CD8-positive, alpha-beta memory T cell (primary cell): ENCODE measurements around the gene CEMP1. TPM values are rescaled to one million over a fixed set of nuclear protein-coding genes. Genes with fewer than 3 reads are reported as not detected.
"Not testable (repeated sequence)": the region's sequence is repeated elsewhere in the genome, so short reads cannot be mapped to it uniquely, and the experiment has no call there.

Experiments used
- CTCF ChIA-PET: fragments of 350-600 bp; sonication (Branson Sonifier 250); formaldehyde crosslinking; loops from one replicate; lab custom pipeline; 2021; ENCODE audit warnings: antibody characterized with exemption; lab: Charles Lee
- POLR2A ChIA-PET: fragments of 350-600 bp; sonication (Branson Sonifier 250); formaldehyde crosslinking; loops from one replicate; lab custom pipeline; 2021; ENCODE audit warnings: antibody characterized with exemption; lab: Charles Lee
- DNase-seq, 5 donors: peaks; one replicate each; pipeline versions ENCODE4 v3.0.0 to v3.0.0-alpha.2; 2020 to 2022; ENCODE audit warnings: mixed read lengths in 1 of 5
- H3K27ac ChIP-seq: one replicate; pipeline ENCODE4 v1.7.0; 2013; ENCODE audit warnings: low read depth, mild to moderate bottlenecking, low read length, moderate library complexity
- H3K27me3 ChIP-seq: 2 replicates; pipeline ENCODE4 v1.7.0; 2013; ENCODE audit warnings: low read length, mild to moderate bottlenecking; ENCODE audit not compliant: insufficient read depth, poor library complexity, severe bottlenecking
- H3K36me3 ChIP-seq: 2 replicates; pipeline ENCODE4 v1.7.0; 2013; ENCODE audit warnings: mild to moderate bottlenecking, low read length, moderate library complexity; ENCODE audit not compliant: insufficient read depth
- H3K4me1 ChIP-seq: 2 replicates; pipeline ENCODE4 v1.7.0; 2013; ENCODE audit warnings: mild to moderate bottlenecking, low read length, moderate library complexity; ENCODE audit not compliant: insufficient read depth
- H3K4me3 ChIP-seq: 2 replicates; pipeline ENCODE4 v1.7.0; 2013; ENCODE audit warnings: mild to moderate bottlenecking, low read length
- H3K9me3 ChIP-seq: 2 replicates; pipeline ENCODE4 v1.7.0; 2013; ENCODE audit warnings: mild to moderate bottlenecking, low read length
- H3K27ac Mint-ChIP-seq, 8 donors: one replicate each; pipeline ENCODE4 v1.8.0; 2020 to 2021; ENCODE audit warnings: mixed read lengths in 8 of 8, mild to moderate bottlenecking in 6 of 8, inconsistent platforms in 3 of 8, moderate library complexity in 3 of 8
- H3K27me3 Mint-ChIP-seq, 2 donors: one replicate each; pipeline ENCODE4 v1.8.0; 2020 to 2021; ENCODE audit warnings: mixed read lengths in 2 of 2, mild to moderate bottlenecking in 1 of 2, moderate library complexity in 1 of 2
- H3K36me3 Mint-ChIP-seq, 3 donors: one replicate each; pipeline ENCODE4 v1.8.0; 2020 to 2021; ENCODE audit warnings: mixed read lengths in 3 of 3, inconsistent platforms in 1 of 3, mild to moderate bottlenecking in 1 of 3
- H3K4me1 Mint-ChIP-seq, 3 donors: one replicate each; pipeline ENCODE4 v1.8.0; 2020 to 2021; ENCODE audit warnings: mixed read lengths in 3 of 3, inconsistent platforms in 1 of 3, mild to moderate bottlenecking in 1 of 3
- H3K4me3 Mint-ChIP-seq, 7 donors: one replicate each; pipeline ENCODE4 v1.8.0; 2020 to 2021; ENCODE audit warnings: mixed read lengths in 7 of 7, mild to moderate bottlenecking in 6 of 7, moderate library complexity in 4 of 7, inconsistent platforms in 2 of 7
- H3K9me3 Mint-ChIP-seq, 5 donors: one replicate each; pipeline ENCODE4 v1.8.0; 2020 to 2022; ENCODE audit warnings: mixed read lengths in 5 of 5, mild to moderate bottlenecking in 3 of 5, moderate library complexity in 2 of 5, inconsistent platforms in 1 of 5
- polyA plus RNA-seq: library from polyadenylated mRNA; unstranded; fragments of 300-500 nt; fragmentation: Illumina TruSeq; gene quantifications from one replicate; pipeline ENCODE4 v1.2.3, GENCODE V29; 2021
- total RNA-seq, 2 experiments: library from RNA; stranded (reverse); gene quantifications; one replicate each; pipeline ENCODE4 v1.2.3, GENCODE V29; 2021

CEMP1 gene
- total and polyA plus RNA-seq, 3 experiments from 2014 or later, result 0.16 to 3.3 TPM; not detected in 1

GRCh38 chr16:2560798-2561133 lies 29.6 kb upstream of the CEMP1 start:
- peak; percentile 35 to 80 (median 49) for DNase-seq
- H3K9me3 Mint-ChIP-seq, H3K9me3 ChIP-seq, H3K27me3 Mint-ChIP-seq, H3K27ac Mint-ChIP-seq, H3K4me1 Mint-ChIP-seq, H3K36me3 ChIP-seq, H3K4me3 ChIP-seq, H3K4me1 ChIP-seq, H3K27ac ChIP-seq, H3K36me3 Mint-ChIP-seq, H3K27me3 ChIP-seq, H3K4me3 Mint-ChIP-seq, CTCF ChIA-PET, POLR2A ChIA-PET: not testable (repeated sequence)

- DNase-seq, H3K27ac ChIP-seq, H3K27ac Mint-ChIP-seq, H3K27me3 Mint-ChIP-seq, H3K27me3 ChIP-seq, H3K4me1 Mint-ChIP-seq, POLR2A ChIA-PET, CTCF ChIA-PET, H3K4me1 ChIP-seq, H3K4me3 ChIP-seq, H3K36me3 ChIP-seq, H3K9me3 Mint-ChIP-seq, H3K9me3 ChIP-seq, H3K36me3 Mint-ChIP-seq, H3K4me3 Mint-ChIP-seq: not testable (repeated sequence)
These were observed 29.1 kb upstream of the CEMP1 start for GRCh38 chr16:2560131-2560797.

- H3K4me1 ChIP-seq, H3K4me1 Mint-ChIP-seq, H3K4me3 Mint-ChIP-seq, H3K27ac ChIP-seq, H3K27me3 ChIP-seq, H3K4me3 ChIP-seq, CTCF ChIA-PET, H3K9me3 ChIP-seq, H3K9me3 Mint-ChIP-seq, H3K36me3 ChIP-seq, POLR2A ChIA-PET, H3K27ac Mint-ChIP-seq, H3K36me3 Mint-ChIP-seq, H3K27me3 Mint-ChIP-seq: not testable (repeated sequence)
- peak in 1 of 5 donors; percentile 11 for DNase-seq
These were observed 25.9 kb upstream of the CEMP1 start for GRCh38 chr16:2557150-2557549.

GRCh38 chr16:2554709-2555425 lies 23.7 kb upstream of the CEMP1 start:
- H3K27ac Mint-ChIP-seq, H3K4me3 Mint-ChIP-seq, POLR2A ChIA-PET, H3K4me1 ChIP-seq, H3K4me3 ChIP-seq, H3K27me3 ChIP-seq, H3K27me3 Mint-ChIP-seq, H3K36me3 ChIP-seq, H3K27ac ChIP-seq, H3K4me1 Mint-ChIP-seq, DNase-seq, H3K9me3 Mint-ChIP-seq, H3K36me3 Mint-ChIP-seq, CTCF ChIA-PET, H3K9me3 ChIP-seq: not testable (repeated sequence)

- not testable (repeated sequence) for H3K4me1 Mint-ChIP-seq, H3K27me3 Mint-ChIP-seq
These were observed 20.2 kb upstream of the CEMP1 start for GRCh38 chr16:2551420-2551889.

GRCh38 chr16:2550283-2550878 lies 19.2 kb upstream of the CEMP1 start:
- H3K4me1 ChIP-seq, H3K27ac Mint-ChIP-seq, H3K27me3 ChIP-seq, CTCF ChIA-PET, POLR2A ChIA-PET, H3K36me3 ChIP-seq, H3K27me3 Mint-ChIP-seq, H3K36me3 Mint-ChIP-seq, H3K9me3 Mint-ChIP-seq, H3K4me3 ChIP-seq, DNase-seq, H3K4me3 Mint-ChIP-seq, H3K27ac ChIP-seq, H3K9me3 ChIP-seq: not testable (repeated sequence)
- H3K4me1 Mint-ChIP-seq, result peaks cover 0 to 10% (median 0%) of the 10 kb centered on the region in 3 donors

More at GRCh38 chr16:2551420-2551889, 20.2 kb upstream of the CEMP1 start:
- H3K27ac Mint-ChIP-seq, H3K27me3 ChIP-seq, H3K4me1 ChIP-seq, H3K4me3 ChIP-seq, DNase-seq, CTCF ChIA-PET, POLR2A ChIA-PET, H3K9me3 Mint-ChIP-seq, H3K36me3 Mint-ChIP-seq, H3K36me3 ChIP-seq, H3K27ac ChIP-seq, H3K4me3 Mint-ChIP-seq, H3K9me3 ChIP-seq: not testable (repeated sequence)

GRCh38 chr16:2543771-2544170 lies 12.6 kb upstream of the CEMP1 start:
- H3K4me3 Mint-ChIP-seq, H3K9me3 Mint-ChIP-seq, CTCF ChIA-PET, POLR2A ChIA-PET, DNase-seq, H3K27me3 Mint-ChIP-seq, H3K4me3 ChIP-seq, H3K27ac ChIP-seq, H3K27ac Mint-ChIP-seq, H3K27me3 ChIP-seq, H3K9me3 ChIP-seq, H3K36me3 ChIP-seq: not testable (repeated sequence)
- peaks cover 22% of the 10 kb centered on the region for H3K4me1 ChIP-seq
- peaks cover 0 to 25% (median 2%) of the 10 kb centered on the region in 3 donors for H3K36me3 Mint-ChIP-seq
- H3K4me1 Mint-ChIP-seq, result peaks cover 35 to 55% (median 37%) of the 10 kb centered on the region in 3 donors

GRCh38 chr16:2541409-2541808 lies 10.2 kb upstream of the CEMP1 start:
- POLR2A ChIA-PET, H3K4me3 ChIP-seq, H3K9me3 Mint-ChIP-seq, H3K9me3 ChIP-seq, CTCF ChIA-PET, H3K27ac ChIP-seq, DNase-seq, H3K27me3 ChIP-seq, H3K27me3 Mint-ChIP-seq, H3K36me3 ChIP-seq: not testable (repeated sequence)
- peaks cover 43 to 59% (median 44%) of the 10 kb centered on the region in 3 donors for H3K4me1 Mint-ChIP-seq
- peak overlapping the region in 5 of 7 donors; percentile 17 to 46 (median 32) for H3K4me3 Mint-ChIP-seq
- peak overlapping the region in 4 of 8 donors; percentile 30 to 83 (median 50) for H3K27ac Mint-ChIP-seq
- peaks cover 29% of the 10 kb centered on the region for H3K4me1 ChIP-seq
- H3K36me3 Mint-ChIP-seq, result peaks cover 0 to 26% (median 2%) of the 10 kb centered on the region in 3 donors
